WTC11 (cell line): ENCODE results near the gene PCDHGA6.

Source experiments
- AFF4 ChIP-seq: sonication (generic); formaldehyde crosslinking; IDR thresholded peaks from 2 replicates; pipeline ENCODE4 v1.8.1; 2023; ENCODE audit warnings: mild to moderate bottlenecking, missing genetic modification reagents, borderline replicate concordance
- ARID4B ChIP-seq: sonication (generic); formaldehyde crosslinking; IDR thresholded peaks from 2 replicates; pipeline ENCODE4 v1.8.0; 2023; ENCODE audit warnings: missing genetic modification reagents, mild to moderate bottlenecking, borderline replicate concordance
- ATF2 ChIP-seq: sonication (generic); formaldehyde crosslinking; IDR thresholded peaks from 2 replicates; pipeline ENCODE4 v1.8.1; 2022; ENCODE audit warnings: low read depth, missing genetic modification reagents, borderline replicate concordance
- CREB1 ChIP-seq: sonication (generic); formaldehyde crosslinking; IDR thresholded peaks from 2 replicates; pipeline ENCODE4 v1.8.0; 2023; ENCODE audit warnings: mild to moderate bottlenecking, missing genetic modification reagents
- CTCF ChIP-seq: fragments of 200-600 bp; IDR thresholded peaks from 2 replicates; pipeline ENCODE4 v1.8.0; 2022; ENCODE audit warnings: antibody characterized with exemption
- E2F5 ChIP-seq: sonication (generic); formaldehyde crosslinking; IDR thresholded peaks from 2 replicates; pipeline ENCODE4 v1.8.1; 2022; ENCODE audit warnings: mild to moderate bottlenecking, moderate library complexity, missing genetic modification reagents
- ERG ChIP-seq: fragments of 250-450 bp; sonication (Bioruptor Pico); IDR thresholded peaks from 2 replicates; pipeline ENCODE4 v1.8.0; 2021; ENCODE audit warnings: mild to moderate bottlenecking
- ESRRA ChIP-seq: sonication (generic); formaldehyde crosslinking; IDR thresholded peaks from 2 replicates; pipeline ENCODE4 v1.8.1; 2022; ENCODE audit warnings: mild to moderate bottlenecking, missing genetic modification reagents, borderline replicate concordance
- JUN ChIP-seq: sonication (generic); formaldehyde crosslinking; IDR thresholded peaks from 2 replicates; pipeline ENCODE4 v1.8.0; 2023; ENCODE audit warnings: mild to moderate bottlenecking, missing genetic modification reagents
- PRDM15 ChIP-seq: sonication (generic); formaldehyde crosslinking; IDR thresholded peaks from 2 replicates; pipeline ENCODE4 v1.8.0; 2022; ENCODE audit warnings: missing genetic modification reagents
- SOX15 ChIP-seq: fragments of 250-450 bp; sonication (Bioruptor Pico); IDR thresholded peaks from 2 replicates; pipeline ENCODE4 v1.9.0; 2021; ENCODE audit warnings: mild to moderate bottlenecking
- SP1 ChIP-seq: sonication (generic); formaldehyde crosslinking; conservative IDR thresholded peaks from 2 replicates; pipeline ENCODE4 v1.8.1; 2022; ENCODE audit warnings: missing genetic modification reagents
- ZNF232 ChIP-seq: sonication (generic); formaldehyde crosslinking; IDR thresholded peaks from 2 replicates; pipeline ENCODE4 v1.8.0; 2022; ENCODE audit warnings: mild to moderate bottlenecking, missing genetic modification reagents
- ZNF423 ChIP-seq: fragments of 250-450 bp; sonication (Bioruptor Pico); IDR thresholded peaks from 2 replicates; pipeline ENCODE4 v2.1.2; 2022; ENCODE audit warnings: mild to moderate bottlenecking, moderate library complexity

- TF ChIP-seq PRDM15 (CRISPR knock-in tag), result no peak
- TF ChIP-seq ATF2 (CRISPR knock-in tag), result no peak
- TF ChIP-seq JUN, result no peak
- TF ChIP-seq E2F5, result no peak
- TF ChIP-seq SP1 (CRISPR knock-in tag), result no peak
- TF ChIP-seq SOX15 (CRISPR knock-in tag), result no peak
- TF ChIP-seq CTCF, result no peak
- TF ChIP-seq AFF4 (CRISPR knock-in tag), result no peak
- TF ChIP-seq ERG (CRISPR knock-in tag), result no peak
- TF ChIP-seq ZNF423, result no peak
- TF ChIP-seq ZNF232 (CRISPR knock-in tag), result no peak
- TF ChIP-seq ESRRA (CRISPR knock-in tag), result no peak
- TF ChIP-seq ARID4B (CRISPR knock-in tag), result no peak
- TF ChIP-seq CREB1 (CRISPR knock-in tag), result no peak
These were observed 18.1 kb upstream of the PCDHGA6 start for GRCh38 chr5:141355641-141356040.
